Endothelial cell of umbilical vein (primary cell): Measurements from ENCODE around the gene VIPR2. TPM values are rescaled to one million over a fixed set of nuclear protein-coding genes. Genes with fewer than 3 reads are reported as not detected.

Source experiments
- BruUV-seq: library from RNA; stranded (reverse); fragments of 400-500 nt; replicated peaks from 2 replicates; lab custom pipeline; 2021; lab: Mats Ljungman, UMichigan
- CTCF ChIA-PET: fragments of 300-600, 350-600 bp; sonication (Branson Sonifier 250); formaldehyde crosslinking; loops from one replicate; lab custom pipeline; 2021; ENCODE audit warnings: antibody characterized with exemption, inconsistent platforms; lab: Charles Lee
- POLR2A ChIA-PET: fragments of 300-600, 350-600 bp; sonication (Branson Sonifier 250); formaldehyde crosslinking; loops from one replicate; lab custom pipeline; 2021; ENCODE audit warnings: antibody characterized with exemption, inconsistent platforms; lab: Charles Lee
- DNase-seq: peaks from one replicate; pipeline ENCODE4 v3.0.0-alpha.2; 2011; ENCODE audit warnings: low read depth, low spot score
- FAIRE-seq: peaks from 2 replicates; lab custom pipeline; 2011; peaks lifted over from hg19 to GRCh38; lab: Jason Lieb, UNC
- H2AFZ ChIP-seq: 2 replicates; pipeline ENCODE4 v1.6.0; 2012; ENCODE audit warnings: low read depth, low read length, control low read depth, inconsistent platforms
- H3K27ac ChIP-seq: 2 replicates; pipeline ENCODE4 v1.5.1; 2011; ENCODE audit warnings: low read depth, mild to moderate bottlenecking, control low read depth, low read length, moderate library complexity; ENCODE audit not compliant: insufficient read depth
- H3K27me3 ChIP-seq, 2 experiments: 2 replicates each; pipeline versions ENCODE4 v1.6.0 to v1.6.1; 2011; ENCODE audit warnings: low read length in 2 of 2, mixed read lengths in 1 of 2; ENCODE audit not compliant: control insufficient read depth in 2 of 2, insufficient read depth in 2 of 2
- H3K36me3 ChIP-seq, 2 experiments: 2 replicates in 1 of 2; 3 replicates in 1 of 2; pipeline ENCODE4 v1.5.1; 2011; ENCODE audit warnings: low read length in 2 of 2, mild to moderate bottlenecking in 1 of 2, moderate library complexity in 1 of 2; ENCODE audit not compliant: control insufficient read depth in 2 of 2, insufficient read depth in 2 of 2; ENCODE audit errors: extremely low read depth in 1 of 2
- H3K4me1 ChIP-seq: 3 replicates; pipeline ENCODE4 v1.5.1; 2011; ENCODE audit warnings: mild to moderate bottlenecking, low read length; ENCODE audit not compliant: control insufficient read depth, insufficient read depth; ENCODE audit errors: extremely low read depth
- H3K4me2 ChIP-seq: 2 replicates; pipeline ENCODE4 v1.6.1; 2011; ENCODE audit warnings: low read length, control low read depth, mixed read lengths; ENCODE audit not compliant: insufficient read depth
- H3K4me3 ChIP-seq, 3 experiments: fragments of 200-600 bp in 1 of 3; sonication (generic), shearing (Covaris generic) in 1 of 3; replicated peaks in 1 of 3; 2 replicates each; pipeline ENCODE4 v1.5.1; 2011 to 2016; ENCODE audit warnings: control low read depth in 3 of 3, low read length in 3 of 3, mild to moderate bottlenecking in 2 of 3, inconsistent platforms in 1 of 3, low read depth in 1 of 3, moderate library complexity in 1 of 3; ENCODE audit not compliant: insufficient read depth in 1 of 3
- H3K79me2 ChIP-seq: 2 replicates; pipeline ENCODE4 v1.6.0; 2012; ENCODE audit warnings: low read length, inconsistent platforms; ENCODE audit not compliant: control insufficient read depth, insufficient read depth
- H3K9ac ChIP-seq: replicated peaks from 2 replicates; pipeline ENCODE3; 2011; ENCODE audit warnings: low read length, control low read depth; ENCODE audit not compliant: insufficient read depth; ENCODE audit errors: extremely low read depth
- H3K9me1 ChIP-seq: replicated peaks from 3 replicates; pipeline ENCODE4 v1.6.0; 2011; ENCODE audit warnings: mild to moderate bottlenecking, low read length; ENCODE audit not compliant: control insufficient read depth, insufficient read depth; ENCODE audit errors: extremely low read depth
- H3K9me3 ChIP-seq: replicated peaks from 2 replicates; pipeline ENCODE4 v1.5.1; 2012; ENCODE audit warnings: low read length, inconsistent platforms; ENCODE audit not compliant: control insufficient read depth, insufficient read depth
- H4K20me1 ChIP-seq: replicated peaks from 2 replicates; pipeline ENCODE3; 2011; ENCODE audit warnings: mild to moderate bottlenecking, low read length; ENCODE audit not compliant: control insufficient read depth, insufficient read depth; ENCODE audit errors: extremely low read depth
- CTCF ChIP-seq, 2 donors: IDR thresholded peaks; 1 replicate in 1 of 2; 2 replicates in 1 of 2; pipeline ENCODE4 v1.5.1; 2011; ENCODE audit warnings: low read length in 2 of 2, mild to moderate bottlenecking in 2 of 2, moderate library complexity in 2 of 2, control low read depth in 1 of 2, inconsistent platforms in 1 of 2, low read depth in 1 of 2; ENCODE audit not compliant: insufficient read depth in 1 of 2; ENCODE audit errors: extremely low read depth in 1 of 2
- EZH2 ChIP-seq: IDR thresholded peaks from 2 replicates; pipeline ENCODE4 v1.6.1; 2012; ENCODE audit warnings: borderline replicate concordance, low read depth, mild to moderate bottlenecking, moderate library complexity, low read length, inconsistent platforms; ENCODE audit not compliant: severe bottlenecking
- FOS ChIP-seq: IDR thresholded peaks from 2 replicates; pipeline ENCODE4 v1.6.1; 2011; ENCODE audit warnings: mild to moderate bottlenecking, low read length, moderate library complexity, borderline replicate concordance; ENCODE audit not compliant: insufficient read depth
- GATA2 ChIP-seq: IDR thresholded peaks from 2 replicates; pipeline ENCODE4 v1.7.0; 2011; ENCODE audit warnings: low read depth, mild to moderate bottlenecking, moderate library complexity, mixed read lengths, low read length; ENCODE audit not compliant: insufficient read length, insufficient read depth
- JUN ChIP-seq: IDR thresholded peaks from 2 replicates; pipeline ENCODE4 v1.6.1; 2011; ENCODE audit warnings: borderline replicate concordance, low read depth; ENCODE audit not compliant: insufficient read length, insufficient read depth
- MAX ChIP-seq: IDR thresholded peaks from 2 replicates; pipeline ENCODE4 v1.6.1; 2011; ENCODE audit not compliant: insufficient read depth, insufficient read length
- MYC ChIP-seq: IDR thresholded peaks from one replicate; pipeline ENCODE4 v1.6.1; 2011; ENCODE audit warnings: mild to moderate bottlenecking, low read depth, low read length
- POLR2A ChIP-seq: IDR thresholded peaks from 2 replicates; pipeline ENCODE4 v1.6.1; 2012; ENCODE audit warnings: low read depth, mild to moderate bottlenecking, control low read depth, low read length
- POLR2AphosphoS5 ChIP-seq: IDR thresholded peaks from 2 replicates; pipeline ENCODE4 v1.6.1; 2012; ENCODE audit warnings: low read depth, mild to moderate bottlenecking, control low read depth, low read length, moderate library complexity; ENCODE audit not compliant: insufficient read depth
- dilution Hi-C: fragments of 300-500 bp; cut with MboI; formaldehyde crosslinking; loops from one replicate; pipeline ENCODE4 v1.15.0; 2019; ENCODE audit warnings: low sequenced_read_pairs; ENCODE audit not compliant: extremely low pct_ligation_motif_present
- intact Hi-C: fragments of 100-400 bp; cut with micrococcal nuclease; formaldehyde crosslinking; loops from one replicate; pipeline ENCODE4 v1.10.0; 2022
- polyA plus RNA-seq, 4 experiments: library from polyadenylated mRNA; depleted of rRNA in 3 of 4; stranded (reverse) in 3 of 4; unstranded in 1 of 4; fragments of >200 nt; gene quantifications; 2 replicates each; pipeline versions ENCODE4 v1.2.1 to v1.2.3, GENCODE V29; 2011 to 2012; ENCODE audit warnings: missing spikeins in 1 of 4
- total RNA-seq: library from RNA; stranded (reverse); gene quantifications from 2 replicates; pipeline ENCODE4 v1.2.3, GENCODE V29; 2021

The VIPR2 gene
- total and polyA plus RNA-seq, 2 donors (not counting 3 experiments of a cell fraction or from before 2014, with no cell fraction given): not detected

- Histone ChIP-seq H3K9me3 (no peaks in the 10 kb centered on the region), H3K9ac (no peak overlapping the region), H3K79me2 (no peaks in the 10 kb centered on the region), H3K27me3 (peaks cover 3 to 5% of the 10 kb centered on the region in 2 experiments), H3K9me1 (no peaks in the 10 kb centered on the region), H2AFZ (no peak overlapping the region), H3K27ac (no peak overlapping the region), H3K4me2 (no peak overlapping the region), H3K4me1 (no peaks in the 10 kb centered on the region), H3K4me3 (no peak overlapping the region), H3K36me3 (no peaks in the 10 kb centered on the region), H4K20me1 (no peaks in the 10 kb centered on the region)
- CTCF ChIA-PET: interaction anchor here (1.7 kb wide), 1 partner anchor 16 kb away, joined by 5 read pairs; no protein-coding TSS in a partner anchor
- TF ChIP-seq CTCF (IDR thresholded peaks at IDR 0.05; ENCODE audit: extremely low read depth in 1 of 2, insufficient read depth in 1 of 2, low read depth in 1 of 2, low read length in 2 of 2) (no peak), FOS (no peak), POLR2A (no peak), MAX (no peak), GATA2 (no peak), MYC (no peak), POLR2AphosphoS5 (no peak), JUN (no peak), EZH2 (no peak)
- POLR2A ChIA-PET: no interaction called here
- no TSS peak for BruUV-seq
- intact Hi-C loops (no loop called here), dilution Hi-C loops (no loop called here)
- DNase-seq (no peak), FAIRE-seq (no peak)
Observed at GRCh38 chr7:158992759-158993158, 151.9 kb downstream of the VIPR2 start.
